LNCAP (cell line): Measurements from ENCODE around the gene C7orf33.

Experiments
- CTCF ChIP-seq: fragments of 450-650 bp; IDR thresholded peaks from 2 replicates; pipeline ENCODE4 v1.5.1; 2017; ENCODE audit warnings: mild to moderate bottlenecking

C7orf33 gene

GRCh38 chr7:148571381-148571780 lies 19.2 kb upstream of the C7orf33 start:
- no peak for TF ChIP-seq CTCF

- TF ChIP-seq CTCF: no peak
Measured at GRCh38 chr7:148572067-148572522, 18.5 kb upstream of the C7orf33 start.

GRCh38 chr7:148575640-148576411 lies 14.7 kb upstream of the C7orf33 start:
- TF ChIP-seq CTCF: peak; percentile 92

- TF ChIP-seq CTCF: no peak
Measured at GRCh38 chr7:148579366-148579765, 11.2 kb upstream of the C7orf33 start.

GRCh38 chr7:148580446-148580845 lies 10.1 kb upstream of the C7orf33 start:
- no peak for TF ChIP-seq CTCF

- no peak for TF ChIP-seq CTCF
Measured at GRCh38 chr7:148581624-148582023, 8.9 kb upstream of the C7orf33 start.

- no peak for TF ChIP-seq CTCF
Measured at GRCh38 chr7:148584154-148584827, 6.3 kb upstream of the C7orf33 start.
